T-helper 17 cell (primary cell): ENCODE results near the gene SPINK8. TPM values are rescaled to one million over a fixed set of nuclear protein-coding genes. Genes with fewer than 3 reads are reported as not detected.
A peak's percentile ranks its signal among the peaks of the same experiment; 100 is the strongest.

ENCODE experiments used
- ATAC-seq: fragments of 150-1000 bp; cut with Tn5 transposase; 2 replicates; pipeline ENCODE4 v1.10.0; 2021; ENCODE audit warnings: mild to moderate bottlenecking, moderate library complexity
- DNase-seq, 3 donors: peaks; one replicate each; pipeline versions ENCODE4 v3.0.0 to v3.0.0-alpha.2; 2020 to 2021
- H3K9me3 ChIP-seq: one replicate; pipeline ENCODE4 v1.7.0; 2013; ENCODE audit warnings: low read length, mild to moderate bottlenecking; ENCODE audit not compliant: control insufficient read depth, poor library complexity, severe bottlenecking
- H3K27ac Mint-ChIP-seq: one replicate; pipeline ENCODE4 v1.8.0; 2022; ENCODE audit warnings: mild to moderate bottlenecking, moderate library complexity, mixed read lengths
- H3K27me3 Mint-ChIP-seq: one replicate; pipeline ENCODE4 v1.8.0; 2022; ENCODE audit warnings: mixed read lengths
- H3K36me3 Mint-ChIP-seq: one replicate; pipeline ENCODE4 v1.8.0; 2022; ENCODE audit warnings: low read depth, mixed read lengths
- H3K4me1 Mint-ChIP-seq: one replicate; pipeline ENCODE4 v1.8.0; 2022; ENCODE audit warnings: mild to moderate bottlenecking, mixed read lengths
- H3K4me3 Mint-ChIP-seq: one replicate; pipeline ENCODE4 v1.8.0; 2022; ENCODE audit warnings: mild to moderate bottlenecking, moderate library complexity, mixed read lengths
- total RNA-seq, 4 donors: library from RNA in 2 of 4; stranded (reverse) in 2 of 4; gene quantifications; one replicate each; pipeline ENCODE4 v1.2.3 and lab custom pipeline; 2022 to 2026

The SPINK8 gene
- total RNA-seq, 2 donors from 2014 or later, result not detected

GRCh38 chr3:48305396-48305795 lies 28.1 kb downstream of the SPINK8 start:
- Mint-ChIP-seq H3K4me1 (peaks cover 18% of the 10 kb centered on the region), H3K4me3 (no peak overlapping the region), H3K27me3 (peaks cover 11% of the 10 kb centered on the region), H3K27ac (no peak overlapping the region), H3K36me3 (no peaks in the 10 kb centered on the region)
- H3K9me3 ChIP-seq, result no peaks in the 10 kb centered on the region
- DNase-seq (no peak), ATAC-seq (no peak)

GRCh38 chr3:48303021-48303420 lies 30.4 kb downstream of the SPINK8 start:
- Mint-ChIP-seq H3K36me3 (no peaks in the 10 kb centered on the region), H3K27me3 (no peaks in the 10 kb centered on the region), H3K4me1 (peaks cover 31% of the 10 kb centered on the region), H3K27ac (peak overlapping the region; percentile 94), H3K4me3 (no peak overlapping the region)
- no peaks in the 10 kb centered on the region for H3K9me3 ChIP-seq
- ATAC-seq (no peak), DNase-seq (no peak)

DNA sequence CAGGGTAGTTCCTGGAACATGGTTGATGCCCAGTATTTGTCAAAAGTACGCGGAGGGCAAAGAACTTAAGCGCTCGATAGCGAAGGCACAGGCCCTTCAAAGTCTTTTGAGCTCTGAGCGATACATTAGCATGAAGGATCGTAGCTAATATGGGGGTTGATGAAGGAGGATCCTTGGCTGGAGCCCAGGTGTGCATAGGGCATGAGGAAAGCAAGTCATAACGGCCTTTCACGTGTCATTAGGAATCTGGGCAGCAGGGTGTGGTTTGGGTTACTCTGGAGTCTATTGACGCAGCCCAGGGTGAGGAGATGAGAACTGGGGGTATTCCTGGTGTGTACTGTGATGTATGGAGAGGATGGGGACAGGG lies 31.7 kb downstream of the SPINK8 start:
- peaks cover 36% of the 10 kb centered on the region for H3K4me1 Mint-ChIP-seq
- DNase-seq, result no peak
- no peaks in the 10 kb centered on the region for H3K27me3 Mint-ChIP-seq
- H3K36me3 Mint-ChIP-seq, result peaks cover 4% of the 10 kb centered on the region
- H3K9me3 ChIP-seq, result no peaks in the 10 kb centered on the region
- peak; percentile 13 for ATAC-seq
- H3K27ac Mint-ChIP-seq, result peak overlapping the region; percentile 94
- peak overlapping the region; percentile 97 for H3K4me3 Mint-ChIP-seq

- H3K9me3 ChIP-seq, result no peaks in the 10 kb centered on the region
- Mint-ChIP-seq H3K36me3 (peaks cover 6% of the 10 kb centered on the region), H3K4me1 (peaks cover 37% of the 10 kb centered on the region), H3K27ac (peak within 1 kb of the TSS; percentile 94), H3K27me3 (no peaks in the 10 kb centered on the region), H3K4me3 (peak within 1 kb of the TSS; percentile 97)
- ATAC-seq (peak; percentile 93), DNase-seq (peak; percentile 77 to 93 (median 79))
Observed at GRCh38 chr3:48301020-48301799, 32.3 kb downstream of the SPINK8 start, which contains the start of gene NME6. TSS of gene NME6 (minus strand) at chr3:48301367.

DNA sequence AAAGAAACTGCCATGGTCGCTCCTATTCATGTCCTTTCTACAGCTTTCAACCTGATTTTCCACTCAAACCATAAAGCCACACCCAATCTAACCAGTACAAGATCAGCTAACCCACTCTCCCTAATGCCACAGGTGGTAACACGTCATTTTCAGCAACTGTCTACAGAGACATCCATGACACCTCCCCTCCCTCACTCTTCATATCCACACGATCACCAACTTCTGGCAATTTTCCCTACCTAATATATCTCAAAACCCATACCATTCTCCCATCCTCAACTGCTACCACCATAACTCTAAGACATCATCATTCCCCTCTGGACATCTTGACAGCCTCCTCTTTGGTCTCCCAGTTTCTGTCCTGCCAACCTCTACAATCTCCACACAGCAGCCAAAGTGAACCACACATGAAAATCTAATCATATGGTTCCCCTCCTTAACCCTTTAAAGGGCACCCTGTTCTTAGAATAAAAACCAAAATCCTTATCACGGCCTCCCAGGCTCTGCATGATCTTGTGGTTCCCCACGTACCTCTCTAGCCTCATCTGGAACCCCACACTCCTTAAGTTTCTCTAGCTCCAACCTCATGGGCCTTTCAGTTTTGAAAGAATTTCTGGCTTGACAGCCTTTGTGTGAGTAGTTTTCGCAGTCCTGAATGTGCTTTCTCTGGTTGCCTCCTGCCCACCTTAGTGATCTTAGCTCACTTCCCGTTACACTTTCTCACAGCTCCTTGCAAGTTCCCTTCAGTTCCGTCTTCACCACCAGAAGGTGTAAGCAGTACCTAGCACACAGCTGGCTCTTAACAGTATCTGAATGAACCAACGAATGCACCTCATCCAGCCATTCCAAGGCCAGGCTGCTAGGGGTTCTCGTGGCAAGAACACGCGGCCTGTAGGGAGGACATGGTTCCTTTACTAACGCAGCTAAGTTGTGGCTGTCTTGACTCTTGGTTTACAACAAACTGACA lies 33.4 kb downstream of the SPINK8 start:
- peak overlapping the region; percentile 94 for H3K27ac Mint-ChIP-seq
- peak overlapping the region; percentile 97 for H3K4me3 Mint-ChIP-seq
- ATAC-seq (peak; percentile 30), DNase-seq (no peak)
- H3K9me3 ChIP-seq, result no peaks in the 10 kb centered on the region
- H3K36me3 Mint-ChIP-seq, result peaks cover 6% of the 10 kb centered on the region
- no peaks in the 10 kb centered on the region for H3K27me3 Mint-ChIP-seq
- H3K4me1 Mint-ChIP-seq, result peaks cover 38% of the 10 kb centered on the region

DNA sequence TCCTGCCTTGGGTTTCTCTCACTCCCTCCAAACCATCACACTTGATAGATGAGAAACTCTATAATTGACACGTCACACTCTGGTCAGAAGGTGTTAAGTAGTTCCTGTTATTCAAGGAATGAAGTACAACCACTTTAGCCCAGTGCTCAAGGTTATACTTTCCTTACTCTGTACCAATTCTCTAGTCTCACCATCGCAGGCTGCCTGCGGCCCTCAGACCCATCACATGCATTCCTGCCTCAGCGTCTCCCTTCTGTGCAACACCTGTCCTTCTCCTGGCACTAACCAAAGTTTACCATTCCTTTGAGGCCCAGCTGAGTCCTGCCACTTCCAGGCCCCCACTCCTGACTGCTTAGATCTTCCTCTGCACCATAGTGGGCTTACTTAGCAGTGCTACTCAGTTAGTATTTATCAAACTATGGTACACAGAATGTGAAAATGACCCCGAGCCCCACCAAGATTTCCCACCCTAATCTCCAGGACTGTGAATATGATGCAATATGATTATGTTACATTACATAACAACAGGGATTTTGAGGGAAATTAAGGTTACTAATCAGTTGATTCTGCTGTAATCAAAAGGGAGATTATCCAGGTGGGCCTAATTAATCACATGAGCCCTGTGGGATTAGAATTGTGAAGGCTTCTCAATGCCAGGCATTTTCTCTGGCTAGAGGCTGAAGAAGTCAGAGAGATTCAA lies 36.2 kb downstream of the SPINK8 start:
- Mint-ChIP-seq H3K27me3 (no peaks in the 10 kb centered on the region), H3K36me3 (peaks cover 9% of the 10 kb centered on the region), H3K4me3 (no peak overlapping the region), H3K27ac (no peak overlapping the region), H3K4me1 (peaks cover 31% of the 10 kb centered on the region)
- no peaks in the 10 kb centered on the region for H3K9me3 ChIP-seq
- DNase-seq (no peak), ATAC-seq (no peak)

DNA sequence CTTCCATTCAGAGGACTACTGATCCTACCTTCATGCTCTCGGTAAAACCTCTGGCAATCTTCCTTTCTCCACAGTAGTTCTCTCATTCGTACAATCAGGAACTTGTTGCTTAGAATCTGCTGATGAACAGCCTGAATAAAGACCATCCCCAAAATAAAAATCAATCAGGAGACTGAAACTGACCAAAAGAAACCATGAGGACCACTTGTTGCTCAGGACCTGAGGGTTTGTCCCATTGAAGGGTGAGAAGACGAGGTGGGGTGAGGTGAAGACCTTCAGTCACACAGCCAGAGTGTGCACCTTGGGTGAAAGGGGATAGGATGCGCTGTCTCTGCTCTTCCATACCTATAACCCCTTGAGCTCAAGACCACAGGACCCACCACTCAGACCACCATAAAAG lies 36.8 kb downstream of the SPINK8 start:
- Mint-ChIP-seq H3K4me1 (peaks cover 27% of the 10 kb centered on the region), H3K36me3 (peaks cover 9% of the 10 kb centered on the region), H3K27ac (no peak overlapping the region), H3K4me3 (no peak overlapping the region), H3K27me3 (no peaks in the 10 kb centered on the region)
- no peak for DNase-seq
- ATAC-seq, result no peak
- no peaks in the 10 kb centered on the region for H3K9me3 ChIP-seq

DNA sequence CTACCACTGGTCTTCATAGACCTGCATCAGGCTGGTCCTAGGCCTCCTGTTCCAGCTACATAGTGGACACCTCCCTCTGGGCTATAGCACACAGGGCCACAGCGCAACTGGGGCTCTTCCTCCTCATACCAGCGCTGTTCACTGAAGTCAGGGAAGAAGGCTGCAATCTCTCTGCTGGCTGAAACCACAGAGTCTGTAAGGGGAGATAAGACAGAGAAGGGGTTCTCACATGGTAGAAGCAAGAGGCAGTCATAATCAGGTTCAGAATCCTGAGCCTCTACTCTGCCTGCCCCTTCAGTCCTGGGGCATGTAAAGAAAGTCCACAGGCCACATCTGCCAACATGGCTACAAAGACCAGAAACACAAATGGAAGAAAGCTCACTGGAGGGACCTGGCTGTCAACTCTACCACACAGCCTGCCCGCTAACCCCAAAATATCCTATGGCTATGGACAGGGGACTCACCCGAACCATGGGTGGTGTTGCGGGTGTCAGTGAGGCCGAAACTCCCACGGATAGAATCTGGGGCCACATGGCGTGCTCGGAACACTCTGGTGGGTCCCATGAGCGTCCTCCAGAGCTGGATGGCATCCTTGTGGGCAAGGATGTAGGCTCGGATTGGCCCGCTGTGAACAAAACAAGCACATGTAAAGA lies 38.7 kb downstream of the SPINK8 start:
- H3K36me3 Mint-ChIP-seq, result peaks cover 9% of the 10 kb centered on the region
- H3K4me3 Mint-ChIP-seq, result no peak overlapping the region
- H3K9me3 ChIP-seq, result no peaks in the 10 kb centered on the region
- peaks cover 14% of the 10 kb centered on the region for H3K4me1 Mint-ChIP-seq
- H3K27ac Mint-ChIP-seq, result no peak overlapping the region
- ATAC-seq (no peak), DNase-seq (no peak)
- no peaks in the 10 kb centered on the region for H3K27me3 Mint-ChIP-seq

DNA sequence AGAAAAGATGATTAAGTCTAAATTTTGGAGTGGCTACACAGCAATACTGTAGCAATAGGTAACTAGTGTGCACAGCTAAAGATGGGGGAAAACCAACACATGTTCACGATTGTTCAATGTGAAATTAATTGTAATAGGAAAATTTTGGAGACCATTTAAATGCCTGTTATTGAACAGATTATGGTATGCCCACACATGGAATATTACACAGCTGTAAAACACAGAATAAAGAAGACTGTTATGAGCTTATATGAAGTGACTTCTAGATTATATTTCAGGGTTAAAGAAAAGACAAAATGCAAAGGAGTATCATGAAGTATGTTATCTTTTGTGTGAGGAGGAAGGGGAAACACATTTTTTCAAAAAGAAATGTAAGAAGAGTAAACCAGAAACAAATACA lies 43.8 kb downstream of the SPINK8 start:
- H3K9me3 ChIP-seq, result no peaks in the 10 kb centered on the region
- no peak overlapping the region for H3K4me3 Mint-ChIP-seq
- ATAC-seq (no peak), DNase-seq (no peak)
- no peaks in the 10 kb centered on the region for H3K4me1 Mint-ChIP-seq
- H3K27me3 Mint-ChIP-seq, result no peaks in the 10 kb centered on the region
- peaks cover 10% of the 10 kb centered on the region for H3K36me3 Mint-ChIP-seq
- H3K27ac Mint-ChIP-seq, result no peak overlapping the region

DNA sequence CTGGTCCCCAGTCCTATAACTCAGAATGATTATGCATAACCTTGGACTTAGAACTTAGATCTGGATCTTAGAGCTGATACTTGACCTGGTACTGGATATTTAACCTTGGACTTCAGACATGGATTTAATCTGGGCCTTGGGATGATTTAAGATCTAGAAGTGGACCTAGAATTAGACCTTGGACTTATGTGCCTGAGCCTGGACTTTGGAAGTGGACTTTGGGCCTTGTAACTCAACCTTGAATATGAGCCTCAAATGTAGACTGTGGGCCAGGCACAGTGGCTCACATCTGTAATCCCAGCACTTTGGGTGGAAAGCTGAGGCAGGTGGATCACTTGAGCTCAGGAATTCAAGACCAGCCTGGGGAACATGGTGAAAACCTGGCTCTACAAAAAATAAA lies 46.4 kb downstream of the SPINK8 start:
- H3K27ac Mint-ChIP-seq, result no peak overlapping the region
- no peak for DNase-seq
- H3K27me3 Mint-ChIP-seq, result no peaks in the 10 kb centered on the region
- H3K36me3 Mint-ChIP-seq, result peaks cover 7% of the 10 kb centered on the region
- no peaks in the 10 kb centered on the region for H3K4me1 Mint-ChIP-seq
- ATAC-seq, result no peak
- no peaks in the 10 kb centered on the region for H3K9me3 ChIP-seq
- no peak overlapping the region for H3K4me3 Mint-ChIP-seq

- ATAC-seq (no peak), DNase-seq (no peak)
- H3K9me3 ChIP-seq, result no peaks in the 10 kb centered on the region
- Mint-ChIP-seq H3K4me3 (no peak overlapping the region), H3K36me3 (peaks cover 7% of the 10 kb centered on the region), H3K27ac (no peak overlapping the region), H3K27me3 (no peaks in the 10 kb centered on the region), H3K4me1 (no peaks in the 10 kb centered on the region)
Observed at GRCh38 chr3:48286308-48286707, 47.2 kb downstream of the SPINK8 start.

DNA sequence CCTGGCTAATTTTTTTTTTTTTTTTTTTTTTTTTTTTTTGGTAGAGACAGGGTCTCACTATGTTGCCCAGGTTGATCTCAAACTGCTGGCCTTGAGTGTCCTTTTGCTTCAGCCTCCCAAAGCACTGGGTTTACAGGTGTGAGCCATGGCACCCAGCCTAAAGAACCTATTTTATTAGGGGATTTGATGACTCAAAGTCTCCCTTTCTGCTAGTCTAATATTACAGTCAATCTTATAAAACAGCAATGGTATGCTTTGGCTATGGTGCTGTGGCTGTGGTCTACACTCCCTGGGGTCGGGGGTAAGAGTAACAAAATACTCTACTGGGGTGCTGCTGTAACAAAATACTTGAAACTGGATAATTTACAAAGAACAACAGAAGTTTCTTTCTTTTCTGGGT lies 47.8 kb downstream of the SPINK8 start:
- no peak for DNase-seq
- ATAC-seq, result no peak
- Mint-ChIP-seq H3K36me3 (peaks cover 7% of the 10 kb centered on the region), H3K27me3 (no peaks in the 10 kb centered on the region), H3K27ac (no peak overlapping the region), H3K4me1 (no peaks in the 10 kb centered on the region), H3K4me3 (no peak overlapping the region)
- no peaks in the 10 kb centered on the region for H3K9me3 ChIP-seq
